BLaER1 treated with 17β-estradiol and CSF1 and Interleukin-3, amounts not matched to agents 10 nM and 100 nM (cell line): ENCODE measurements around the gene NOX4.
"Not testable (repeated sequence)": the region's sequence is repeated elsewhere in the genome, so short reads cannot be mapped to it uniquely, and the experiment has no call there.

Experiments
- H3K27ac ChIP-seq, 11 experiments: shearing (Covaris generic); formaldehyde crosslinking; 2 replicates each; pipeline ENCODE4 v1.8.1; 2022
- H3K27me3 ChIP-seq, 11 experiments: shearing (Covaris generic); formaldehyde crosslinking; 2 replicates each; pipeline ENCODE4 v1.8.1; 2022
- H3K36me3 ChIP-seq, 11 experiments: shearing (Covaris generic); formaldehyde crosslinking; 2 replicates each; pipeline ENCODE4 v1.8.1; 2022
- H3K4me1 ChIP-seq, 10 experiments: shearing (Covaris generic); formaldehyde crosslinking; 2 replicates each; pipeline ENCODE4 v1.8.1; 2022
- H3K4me2 ChIP-seq, 11 experiments: shearing (Covaris generic); formaldehyde crosslinking; 2 replicates each; pipeline ENCODE4 v1.8.1; 2022
- H3K4me3 ChIP-seq, 10 experiments: shearing (Covaris generic); formaldehyde crosslinking; 2 replicates each; pipeline ENCODE4 v1.8.1; 2022
- H3K9ac ChIP-seq, 11 experiments: shearing (Covaris generic); formaldehyde crosslinking; 2 replicates each; pipeline ENCODE4 v1.8.1; 2022
- H3K9me3 ChIP-seq, 11 experiments: shearing (Covaris generic); formaldehyde crosslinking; replicated peaks in 1 of 11; 2 replicates each; pipeline ENCODE4 v1.8.1; 2022
- H4K20me1 ChIP-seq, 11 experiments: shearing (Covaris generic); formaldehyde crosslinking; 2 replicates each; pipeline ENCODE4 v1.8.1; 2022
- Cebpa-rat ChIP-seq, 11 experiments: shearing (Covaris generic); IDR thresholded peaks; 2 replicates each; pipeline ENCODE4 v1.8.1; 2022

The NOX4 gene

DNA sequence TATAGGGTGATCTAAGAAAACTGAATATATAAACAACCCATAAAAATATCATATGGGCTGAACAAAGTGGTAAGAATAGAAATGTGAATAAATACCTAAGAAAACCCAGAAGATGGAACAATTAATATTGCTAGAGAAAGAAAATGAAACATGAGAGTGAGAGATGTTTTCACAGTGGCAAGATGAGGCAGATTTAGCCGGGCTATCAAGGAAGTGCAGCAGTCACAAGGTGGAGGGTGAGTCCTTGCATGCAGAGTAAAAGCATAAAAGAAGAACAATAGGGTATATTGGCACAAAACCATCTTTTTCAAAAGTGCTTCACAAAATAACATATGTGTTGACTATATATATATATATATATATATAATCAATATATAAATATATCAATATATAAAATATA is 49.6 kb downstream of the NOX4 start:
- H3K27me3 ChIP-seq, result no peaks in the 10 kb centered on the region
- no peaks in the 10 kb centered on the region for H3K36me3 ChIP-seq
- no peak overlapping the region for H3K4me3 ChIP-seq
- no peak for TF ChIP-seq Cebpa-rat (IDR thresholded peaks at IDR 0.05)
- H4K20me1 ChIP-seq, result no peaks in the 10 kb centered on the region
- H3K4me2 ChIP-seq, result no peak overlapping the region
- H3K4me1 ChIP-seq, result no peaks in the 10 kb centered on the region
- H3K9ac ChIP-seq, result no peak overlapping the region
- no peaks in the 10 kb centered on the region for H3K9me3 ChIP-seq
- no peak overlapping the region for H3K27ac ChIP-seq

DNA sequence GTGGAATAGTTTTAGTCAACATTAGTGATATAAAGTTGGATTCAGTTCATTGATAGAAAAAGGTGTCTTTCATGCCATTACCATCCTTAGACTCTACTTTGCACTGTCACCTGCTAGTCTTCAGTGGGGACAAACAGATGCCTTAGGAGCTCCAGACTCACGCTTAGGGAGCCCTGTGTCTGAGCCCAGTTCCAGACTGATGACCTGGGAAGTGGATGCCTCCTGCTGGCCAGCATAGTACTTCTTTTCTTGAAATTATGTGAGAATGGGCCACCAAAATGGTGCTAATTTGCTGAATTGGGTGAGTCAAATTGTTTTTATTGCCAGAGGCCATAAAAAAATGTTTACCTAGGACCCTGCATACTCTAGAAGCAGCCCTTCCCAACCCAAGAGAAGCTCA is 53.9 kb downstream of the NOX4 start:
- TF ChIP-seq Cebpa-rat (IDR thresholded peaks at IDR 0.05), result no peak
- Histone ChIP-seq H3K36me3 (no peaks in the 10 kb centered on the region), H3K4me1 (no peaks in the 10 kb centered on the region; a peak in 1 of 20 replicates), H3K9ac (no peak overlapping the region), H3K9me3 (no peaks in the 10 kb centered on the region), H3K4me2 (no peak overlapping the region), H3K4me3 (no peak overlapping the region), H3K27me3 (no peaks in the 10 kb centered on the region), H4K20me1 (no peaks in the 10 kb centered on the region), H3K27ac (no peak overlapping the region)

DNA sequence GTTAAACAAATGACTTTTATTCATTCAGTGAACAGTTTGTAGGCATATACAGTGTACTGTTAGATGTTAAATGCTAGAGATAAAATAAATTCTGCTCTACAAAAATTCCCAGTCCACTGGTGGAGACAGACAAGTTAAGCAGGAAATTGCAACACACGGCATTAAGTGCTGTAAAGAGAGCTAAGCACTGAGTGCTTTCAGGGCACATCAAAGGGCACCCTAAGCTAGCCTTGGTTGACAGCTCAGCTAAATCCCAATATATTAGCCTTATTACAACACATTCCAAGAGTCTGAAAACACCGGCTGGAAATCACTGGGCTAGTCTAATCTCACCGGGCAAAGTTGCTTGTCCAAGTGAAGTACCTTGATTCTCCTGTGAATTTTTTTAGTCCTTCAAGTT is 55.1 kb downstream of the NOX4 start:
- Histone ChIP-seq H3K4me2 (no peak overlapping the region), H3K27ac (no peak overlapping the region), H3K4me1 (no peaks in the 10 kb centered on the region; a peak in 1 of 20 replicates), H4K20me1 (no peaks in the 10 kb centered on the region), H3K4me3 (no peak overlapping the region), H3K9me3 (no peaks in the 10 kb centered on the region), H3K9ac (no peak overlapping the region), H3K36me3 (no peaks in the 10 kb centered on the region), H3K27me3 (no peaks in the 10 kb centered on the region)
- TF ChIP-seq Cebpa-rat (IDR thresholded peaks at IDR 0.05), result no peak

DNA sequence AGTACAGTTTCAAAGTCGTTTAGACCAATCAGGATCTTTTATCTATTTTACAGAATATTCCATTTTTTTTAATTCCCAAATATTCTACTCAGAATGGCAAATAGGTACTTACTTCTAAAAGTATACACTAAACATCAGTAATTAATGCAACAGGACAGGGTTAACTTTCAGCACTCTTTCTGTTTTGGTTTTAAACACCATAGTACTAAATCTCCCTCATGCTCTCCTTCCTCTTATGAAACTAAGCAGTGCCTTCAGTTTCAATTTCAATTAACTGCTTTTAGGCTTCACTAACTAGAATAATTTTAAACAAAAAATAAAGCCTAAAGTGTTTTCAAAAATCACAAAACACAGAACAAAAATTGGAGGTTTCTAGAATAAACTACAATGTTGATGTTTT is 57.9 kb downstream of the NOX4 start:
- Histone ChIP-seq H4K20me1 (no peaks in the 10 kb centered on the region), H3K4me2 (no peak overlapping the region), H3K27me3 (no peaks in the 10 kb centered on the region), H3K4me1 (no peaks in the 10 kb centered on the region; a peak in 1 of 20 replicates), H3K9ac (no peak overlapping the region), H3K9me3 (no peaks in the 10 kb centered on the region), H3K36me3 (no peaks in the 10 kb centered on the region), H3K4me3 (no peak overlapping the region), H3K27ac (no peak overlapping the region)
- TF ChIP-seq Cebpa-rat (IDR thresholded peaks at IDR 0.05), result no peak

DNA sequence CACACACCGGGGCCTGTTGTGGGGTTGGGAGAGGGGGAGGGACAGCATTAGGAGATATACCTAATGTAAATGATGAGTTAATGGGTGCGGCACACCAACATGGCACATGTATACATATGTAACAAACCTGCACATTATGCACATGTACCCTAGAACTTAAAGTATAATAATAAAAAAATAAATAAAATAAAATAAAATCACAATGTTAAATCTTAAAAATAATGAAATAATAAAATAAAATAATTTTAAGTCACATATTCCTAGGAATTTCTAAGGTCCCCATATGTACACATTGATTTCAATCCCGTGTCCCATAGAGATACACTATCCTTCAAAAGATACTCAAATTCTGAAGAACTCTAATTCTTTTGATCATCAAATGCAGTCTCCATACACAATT is 59.0 kb downstream of the NOX4 start:
- not testable (repeated sequence) for H3K9ac ChIP-seq, H3K9me3 ChIP-seq, H3K4me3 ChIP-seq, H3K36me3 ChIP-seq, H3K27me3 ChIP-seq, H3K27ac ChIP-seq, H3K4me1 ChIP-seq, H4K20me1 ChIP-seq, H3K4me2 ChIP-seq

DNA sequence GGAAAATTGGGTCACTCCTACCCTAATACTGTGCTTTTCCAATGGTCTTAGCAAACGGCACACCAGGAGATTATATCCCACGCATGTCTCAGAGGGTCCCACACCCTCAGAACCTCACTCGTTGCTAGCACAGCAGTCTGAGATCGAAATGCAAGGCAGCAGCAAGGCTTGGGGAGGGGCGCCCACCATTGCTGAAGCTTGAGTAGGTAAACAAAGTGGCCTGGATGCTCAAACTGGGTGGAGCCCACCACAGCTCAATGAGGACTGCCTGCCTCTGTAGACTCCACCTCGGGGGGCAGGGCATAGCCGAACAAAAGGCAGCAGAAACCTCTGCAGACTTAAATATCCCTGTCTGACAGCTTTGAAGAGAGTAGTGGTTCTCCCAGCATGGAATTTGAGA is 64.7 kb downstream of the NOX4 start:
- H3K4me2 ChIP-seq, H3K9ac ChIP-seq, H3K4me1 ChIP-seq, H3K27me3 ChIP-seq, H3K27ac ChIP-seq, H3K9me3 ChIP-seq, H3K36me3 ChIP-seq, H3K4me3 ChIP-seq, H4K20me1 ChIP-seq: not testable (repeated sequence)

DNA sequence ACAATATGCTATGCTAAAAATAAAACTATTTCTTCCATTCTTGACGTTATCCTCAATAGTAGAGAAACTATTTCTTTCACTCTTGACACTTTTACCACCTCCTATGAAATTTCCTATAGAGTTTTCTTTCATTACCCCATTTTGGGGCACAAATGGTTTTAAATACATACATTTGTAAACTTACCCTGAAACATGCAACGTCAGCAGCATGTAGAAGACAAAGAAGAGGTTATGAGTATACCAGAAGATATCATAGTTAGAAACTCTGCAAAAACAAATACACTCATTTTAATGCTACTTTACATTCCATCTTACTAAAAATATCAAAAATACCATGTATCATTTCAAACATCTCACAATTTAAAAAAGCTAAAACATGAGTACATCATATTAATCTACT is 69.5 kb downstream of the NOX4 start:
- H3K4me2 ChIP-seq, result no peak overlapping the region
- no peak for TF ChIP-seq Cebpa-rat (IDR thresholded peaks at IDR 0.05)
- no peaks in the 10 kb centered on the region for H3K27me3 ChIP-seq
- no peaks in the 10 kb centered on the region for H4K20me1 ChIP-seq
- no peak overlapping the region for H3K4me3 ChIP-seq
- H3K9me3 ChIP-seq, result peaks cover 0 to 6% (median 0%) of the 10 kb centered on the region in 11 experiments; a peak in 2 of 22 replicates
- no peak overlapping the region for H3K27ac ChIP-seq
- no peak overlapping the region for H3K9ac ChIP-seq
- no peaks in the 10 kb centered on the region for H3K4me1 ChIP-seq
- no peaks in the 10 kb centered on the region for H3K36me3 ChIP-seq

DNA sequence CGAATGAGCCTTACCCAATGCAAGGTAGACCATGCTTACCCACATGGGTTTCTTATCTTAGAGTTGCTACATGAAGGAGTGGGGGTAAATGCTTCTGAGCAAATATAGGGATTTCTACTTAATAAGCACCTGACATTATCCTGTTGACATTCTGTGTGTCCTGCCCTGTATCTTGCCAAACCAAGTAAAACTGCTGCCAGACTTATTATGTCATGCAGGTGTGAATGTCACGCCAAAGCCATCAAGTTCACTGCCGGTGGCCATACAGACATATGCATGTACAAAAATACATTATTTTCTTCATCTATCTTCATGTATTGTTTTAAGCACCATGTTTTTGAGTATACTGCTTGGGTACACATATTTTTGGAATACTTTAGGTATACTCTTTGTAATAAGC is 70.2 kb downstream of the NOX4 start:
- Histone ChIP-seq H3K4me3 (no peak overlapping the region), H4K20me1 (no peaks in the 10 kb centered on the region), H3K4me2 (no peak overlapping the region), H3K9me3 (no peaks in the 10 kb centered on the region), H3K27ac (no peak overlapping the region), H3K36me3 (no peaks in the 10 kb centered on the region), H3K4me1 (no peaks in the 10 kb centered on the region), H3K27me3 (no peaks in the 10 kb centered on the region), H3K9ac (no peak overlapping the region)
- no peak for TF ChIP-seq Cebpa-rat (IDR thresholded peaks at IDR 0.05)

DNA sequence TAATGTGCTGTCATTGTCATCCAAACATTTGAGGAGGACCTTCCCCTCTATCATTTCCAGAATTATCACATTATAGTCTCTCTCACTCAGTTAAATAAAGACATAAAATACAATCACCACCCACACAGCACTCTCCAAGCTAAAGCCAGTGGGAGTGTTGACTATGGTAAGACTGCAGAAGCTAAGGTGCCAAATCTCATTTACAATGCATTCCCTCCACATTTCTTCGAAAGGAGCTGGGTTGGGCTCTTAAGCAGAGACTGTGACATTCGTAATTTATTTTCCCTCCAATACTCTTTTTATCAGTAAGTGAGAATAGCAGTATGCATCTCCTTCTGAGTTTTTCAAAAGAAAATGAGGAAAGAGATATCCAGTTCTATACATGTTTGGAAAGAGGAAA is 74.2 kb downstream of the NOX4 start:
- TF ChIP-seq Cebpa-rat (IDR thresholded peaks at IDR 0.05), result no peak
- Histone ChIP-seq H4K20me1 (no peaks in the 10 kb centered on the region), H3K4me3 (no peak overlapping the region), H3K27me3 (no peaks in the 10 kb centered on the region), H3K4me1 (no peaks in the 10 kb centered on the region), H3K9me3 (no peaks in the 10 kb centered on the region), H3K4me2 (no peak overlapping the region), H3K9ac (no peak overlapping the region), H3K36me3 (no peaks in the 10 kb centered on the region), H3K27ac (no peak overlapping the region)

DNA sequence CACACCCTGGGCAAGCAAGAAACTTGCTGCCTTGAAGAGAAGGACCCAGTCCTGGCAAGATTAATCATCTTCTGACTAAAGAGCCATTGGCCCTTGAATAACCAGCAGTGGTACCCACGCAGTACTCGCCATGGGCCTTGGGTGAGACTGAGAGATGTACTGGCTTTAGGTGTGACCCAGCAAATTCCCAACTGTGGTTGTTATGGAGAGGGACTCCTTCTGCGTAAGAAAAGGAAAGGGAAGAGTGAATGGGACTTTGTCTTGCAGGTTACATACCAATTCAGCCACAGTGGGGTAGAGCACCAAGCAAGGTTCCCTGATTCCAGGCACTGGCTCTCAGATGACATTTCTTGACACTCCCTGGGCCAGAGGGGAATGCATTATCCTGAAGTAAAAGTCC is 80.1 kb downstream of the NOX4 start:
- not testable (repeated sequence) for H3K9me3 ChIP-seq, H3K4me2 ChIP-seq, H3K27ac ChIP-seq, H3K27me3 ChIP-seq, H3K4me1 ChIP-seq, H3K36me3 ChIP-seq, H3K4me3 ChIP-seq, H4K20me1 ChIP-seq, H3K9ac ChIP-seq

DNA sequence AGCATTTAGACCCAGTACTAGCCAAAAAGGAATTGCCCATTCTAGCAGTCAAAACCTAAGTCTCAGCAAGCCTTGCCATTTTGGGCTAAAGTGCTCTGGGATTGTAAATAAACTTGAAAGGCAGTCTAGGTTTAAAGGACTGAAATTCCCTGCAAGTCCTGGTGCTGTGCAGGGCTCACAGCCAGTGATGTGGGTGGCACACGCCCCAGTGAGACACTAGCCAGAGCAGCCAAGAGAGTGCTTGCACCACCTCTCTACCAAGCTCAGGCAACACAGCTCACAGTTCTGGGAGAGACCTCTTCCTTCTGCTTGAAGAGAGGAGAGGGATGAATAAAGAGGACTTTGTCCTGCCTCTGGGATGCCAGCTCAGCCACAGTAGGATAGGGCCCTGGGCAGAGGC is 80.5 kb downstream of the NOX4 start:
- not testable (repeated sequence) for H3K9ac ChIP-seq, H4K20me1 ChIP-seq, H3K27ac ChIP-seq, H3K4me2 ChIP-seq, H3K27me3 ChIP-seq, H3K4me3 ChIP-seq, H3K4me1 ChIP-seq, H3K9me3 ChIP-seq, H3K36me3 ChIP-seq

DNA sequence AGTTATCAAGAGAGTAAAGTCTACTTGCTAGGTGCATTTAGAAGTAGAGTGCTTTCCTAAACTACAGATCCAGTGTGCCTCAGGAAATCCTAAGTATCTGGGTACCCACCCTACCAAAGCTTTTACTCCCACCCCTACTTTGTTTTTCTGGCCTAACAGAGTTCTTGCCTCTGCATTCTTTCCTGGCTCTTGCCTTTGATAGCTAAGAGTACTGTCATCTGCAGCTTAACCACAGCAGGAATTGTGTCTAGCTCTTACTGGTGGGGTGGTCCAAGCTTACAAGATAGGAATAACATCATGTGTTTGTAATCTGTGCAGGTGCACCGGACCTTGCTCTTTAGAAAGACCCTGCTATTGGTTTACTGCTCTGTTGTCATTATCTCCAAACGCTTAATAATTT is 82.7 kb downstream of the NOX4 start:
- H3K27ac ChIP-seq, H3K4me3 ChIP-seq, H4K20me1 ChIP-seq, H3K9ac ChIP-seq, H3K4me1 ChIP-seq, H3K4me2 ChIP-seq, H3K27me3 ChIP-seq, H3K9me3 ChIP-seq, H3K36me3 ChIP-seq: not testable (repeated sequence)
